ENCODE measurements around the gene EIF4E1B. TPM values are rescaled to one million over a fixed set of nuclear protein-coding genes. Genes with fewer than 3 reads are reported as not detected.
A peak's percentile ranks its signal among the peaks of the same experiment; 100 is the strongest.

The EIF4E1B gene
- total RNA-seq, 4 donors from 2014 or later: not detected

GRCh38 chr5:176643491-176644219 is 13.2 kb downstream of the EIF4E1B start:
- Histone ChIP-seq H3K4me1 (peaks cover 0 to 17% (median 12%) of the 10 kb centered on the region in 4 donors), H3K36me3 (no peaks in the 10 kb centered on the region), H3K9me3 (no peaks in the 10 kb centered on the region), H3K27me3 (no peaks in the 10 kb centered on the region), H3K27ac (no peak overlapping the region), H3K4me3 (no peak overlapping the region)
- no peak for DNase-seq (ENCODE audit: low spot score in 2 of 2)
- WGBS, 2 donors: 73 to 82% methylated on average over 8 to 9 of the region's 11 CpGs
- no peak for TF ChIP-seq EP300 (IDR thresholded peaks at IDR 0.05)
- no peak for TF ChIP-seq CTCF (IDR thresholded peaks at IDR 0.05)
- TF ChIP-seq POLR2A (IDR thresholded peaks at IDR 0.05): no peak

DNA sequence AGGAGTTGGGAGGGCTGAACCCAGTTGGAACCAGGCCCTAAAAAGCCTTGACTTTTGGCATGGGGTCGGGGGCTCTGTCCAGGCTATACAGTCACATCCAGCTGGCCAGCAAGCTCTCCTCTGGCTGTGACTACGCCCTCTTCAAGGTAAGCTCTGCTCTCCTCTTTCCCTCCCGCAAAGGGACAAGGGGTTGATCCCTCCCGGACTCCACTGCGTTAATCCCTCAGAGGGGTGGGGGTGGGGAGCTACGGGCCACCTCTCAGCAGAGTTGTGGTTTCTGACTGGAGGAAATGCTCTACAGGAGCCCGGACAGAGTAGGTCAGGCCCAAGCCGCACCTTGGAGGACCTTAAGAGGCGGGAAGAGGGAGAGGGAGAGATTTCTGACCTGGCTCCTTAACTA is 13.8 kb downstream of the EIF4E1B start:
- no peaks in the 10 kb centered on the region for H3K36me3 ChIP-seq
- 65 to 68% methylated on average over 9 of the region's 9 CpGs for WGBS, 2 donors
- H3K9me3 ChIP-seq: no peaks in the 10 kb centered on the region
- H3K27ac ChIP-seq: no peak overlapping the region
- no peak overlapping the region for H3K4me3 ChIP-seq
- H3K27me3 ChIP-seq: no peaks in the 10 kb centered on the region
- DNase-seq (ENCODE audit: low spot score in 2 of 2): no peak
- peaks cover 0 to 24% (median 15%) of the 10 kb centered on the region in 4 donors for H3K4me1 ChIP-seq
- TF ChIP-seq EP300 (IDR thresholded peaks at IDR 0.05) (no peak), POLR2A (IDR thresholded peaks at IDR 0.05) (no peak), CTCF (IDR thresholded peaks at IDR 0.05) (no peak)

- no peak overlapping the region for H3K27ac ChIP-seq
- 89 to 93% methylated on average over 20 to 22 of the region's 22 CpGs for whole genome bisulfite sequencing, 2 donors
- H3K4me1 ChIP-seq: peaks cover 0 to 29% (median 15%) of the 10 kb centered on the region in 4 donors
- no peaks in the 10 kb centered on the region for H3K9me3 ChIP-seq
- no peak overlapping the region for H3K4me3 ChIP-seq
- no peak for TF ChIP-seq POLR2A (IDR thresholded peaks at IDR 0.05)
- TF ChIP-seq EP300 (IDR thresholded peaks at IDR 0.05): no peak
- TF ChIP-seq CTCF (IDR thresholded peaks at IDR 0.05): no peak
- H3K36me3 ChIP-seq: no peaks in the 10 kb centered on the region
- no peak for DNase-seq (ENCODE audit: low spot score in 2 of 2)
- no peaks in the 10 kb centered on the region for H3K27me3 ChIP-seq
Measured at GRCh38 chr5:176644878-176645670, 14.6 kb downstream of the EIF4E1B start.

DNA sequence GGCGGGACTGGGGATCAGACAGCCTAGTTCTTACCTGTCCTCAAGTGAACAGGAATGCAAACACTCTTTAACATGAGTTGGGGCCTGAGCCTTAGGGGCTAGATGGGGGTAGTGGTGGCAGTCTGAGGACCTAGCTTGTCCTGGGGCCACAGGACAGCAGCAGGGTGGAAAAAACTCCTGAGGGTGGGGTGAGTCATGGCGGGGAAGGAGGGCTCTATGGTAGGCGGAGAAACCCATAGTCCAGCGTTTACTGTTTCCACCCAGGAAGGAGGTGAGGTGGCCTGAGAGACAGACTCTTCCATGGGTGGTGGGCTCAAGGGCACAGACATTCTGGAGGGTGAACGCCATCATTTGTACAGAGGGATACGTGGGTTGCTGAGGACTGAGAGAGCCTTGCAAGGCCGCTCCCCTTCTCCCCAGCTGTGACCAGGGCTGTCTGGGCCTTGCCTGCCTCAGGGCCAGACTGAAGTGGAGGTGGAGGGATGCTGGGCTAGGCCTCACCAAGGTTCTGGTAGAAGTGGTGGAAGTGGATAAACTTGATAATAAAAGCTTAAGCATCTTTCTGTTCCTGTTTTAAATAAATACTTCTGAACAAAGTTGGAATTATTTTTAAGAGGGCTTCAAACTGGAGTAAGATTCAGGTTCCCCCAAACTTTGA is 15.7 kb downstream of the EIF4E1B start:
- Histone ChIP-seq H3K9me3 (no peaks in the 10 kb centered on the region), H3K27me3 (no peaks in the 10 kb centered on the region), H3K27ac (peak overlapping the region; percentile 54 to 89 (median 67)), H3K4me1 (peaks cover 0 to 40% (median 15%) of the 10 kb centered on the region in 4 donors), H3K36me3 (no peaks in the 10 kb centered on the region), H3K4me3 (peak overlapping the region in 2 of 4 donors; percentile 69 to 87)
- no peak for TF ChIP-seq CTCF (IDR thresholded peaks at IDR 0.05)
- no peak for TF ChIP-seq POLR2A (IDR thresholded peaks at IDR 0.05)
- no peak for TF ChIP-seq EP300 (IDR thresholded peaks at IDR 0.05)
- DNase-seq (ENCODE audit: low spot score in 2 of 2): no peak
- 88 to 89% methylated on average over 7 of the region's 7 CpGs for WGBS, 2 donors

Measured in tibial nerve (tissue), 4 donors.